A549 (cell line): ENCODE data around the gene FAHD2B. TPM values are rescaled to one million over a fixed set of nuclear protein-coding genes. Genes with fewer than 3 reads are reported as not detected.
"Not testable (repeated sequence)": the region's sequence is repeated elsewhere in the genome, so short reads cannot be mapped to it uniquely, and the experiment has no call there.

Source experiments
- ATAC-seq, 2 experiments: fragments of 200-7000 bp in 1 of 2; fragments of >200 bp in 1 of 2; cut with Nextera tagmentation in 1 of 2; cut with Tn5 transposase in 1 of 2; 3 replicates each; pipeline versions ENCODE4 v1.8.0 to v1.9.1; 2018 to 2020; ENCODE audit warnings: mild to moderate bottlenecking in 1 of 2, moderate library complexity in 1 of 2
- CTCF ChIA-PET: fragments of 300-600 bp; sonication (Branson Sonifier 250); formaldehyde crosslinking; extraction: SDS; loops from one replicate; lab custom pipeline; 2021; ENCODE audit warnings: antibody characterized with exemption, inconsistent platforms; lab: Yijun Ruan, JAX
- POLR2A ChIA-PET: fragments of 350-600 bp; formaldehyde crosslinking; extraction: SDS; loops from one replicate; lab custom pipeline; 2021; ENCODE audit warnings: antibody characterized with exemption, inconsistent platforms; lab: Yijun Ruan, JAX
- DNase-seq, 2 experiments: peaks; one replicate each; pipeline versions ENCODE4 v3.0.0 to v3.0.0-alpha.2; 2011 to 2016; ENCODE audit warnings: low read depth in 1 of 2, low spot score in 1 of 2
- FAIRE-seq: peaks from 2 replicates; lab custom pipeline; 2011; peaks lifted over from hg19 to GRCh38; lab: Jason Lieb, UNC
- H3K27ac ChIP-seq, 2 experiments: fragments of >200 bp; sonication (Bioruptor Twin); formaldehyde crosslinking; 3 replicates each; pipeline ENCODE4 v1.5.1; 2016 to 2017
- H3K4me1 ChIP-seq: fragments of >200 bp; sonication (Bioruptor Twin); formaldehyde crosslinking; 3 replicates; pipeline ENCODE4 v1.6.1; 2016
- H3K4me2 ChIP-seq: fragments of >200 bp; sonication (Bioruptor Twin); formaldehyde crosslinking; 3 replicates; pipeline ENCODE4 v1.6.1; 2016
- H3K4me3 ChIP-seq: fragments of >200 bp; sonication (Bioruptor Twin); formaldehyde crosslinking; 3 replicates; pipeline ENCODE4 v1.5.1; 2016
- H3K9me3 ChIP-seq: fragments of >200 bp; sonication (Bioruptor Twin); formaldehyde crosslinking; 3 replicates; pipeline ENCODE4 v1.6.1; 2016
- CBX2 ChIP-seq: fragments of 200-600 bp; sonication (generic); IDR thresholded peaks from 2 replicates; pipeline ENCODE4 v1.6.1; 2016; ENCODE audit warnings: low read depth, mild to moderate bottlenecking, borderline replicate concordance
- CBX8 ChIP-seq: fragments of 200-600 bp; sonication (generic); IDR thresholded peaks from 2 replicates; pipeline ENCODE4 v1.6.1; 2016
- CHD2 ChIP-seq: fragments of 150-350 bp; IDR thresholded peaks from 2 replicates; pipeline ENCODE4 v1.6.1; 2014; ENCODE audit warnings: low read length; ENCODE audit not compliant: partially characterized antibody
- CTCF ChIP-seq: fragments of >200 bp; sonication (Bioruptor Twin); formaldehyde crosslinking; IDR thresholded peaks from 3 replicates; pipeline ENCODE4 v1.5.1; 2016
- E2F6 ChIP-seq: IDR thresholded peaks from 2 replicates; pipeline ENCODE4 v1.6.1; 2012; ENCODE audit warnings: low read depth, borderline replicate concordance
- EHF ChIP-seq: fragments of 250-450 bp; sonication (Bioruptor Pico); IDR thresholded peaks from 2 replicates; pipeline ENCODE4 v1.5.0; 2020; ENCODE audit warnings: mild to moderate bottlenecking
- HOXB13 ChIP-seq: fragments of 250-450 bp; sonication (Bioruptor Pico); IDR thresholded peaks from 2 replicates; pipeline ENCODE4 v1.5.0; 2020; ENCODE audit warnings: low read depth, mild to moderate bottlenecking, moderate library complexity
- HOXB5 ChIP-seq: fragments of 250-450 bp; sonication (Bioruptor Pico); IDR thresholded peaks from 2 replicates; pipeline ENCODE4 v1.5.0; 2020; ENCODE audit warnings: mild to moderate bottlenecking, moderate library complexity
- KDM5A ChIP-seq: fragments of 200-600 bp; sonication (generic); IDR thresholded peaks from 2 replicates; pipeline ENCODE4 v1.6.1; 2016; ENCODE audit warnings: antibody characterized with exemption, mild to moderate bottlenecking
- MAX ChIP-seq: IDR thresholded peaks from 2 replicates; pipeline ENCODE4 v1.6.1; 2012
- MAZ ChIP-seq: fragments of 150-350 bp; IDR thresholded peaks from 2 replicates; pipeline ENCODE4 v1.6.1; 2014; ENCODE audit warnings: antibody characterized with exemption, low read depth, low read length, borderline replicate concordance
- NR3C1 ChIP-seq: fragments of >200 bp; sonication (Bioruptor Twin); formaldehyde crosslinking; IDR thresholded peaks from 3 replicates; pipeline ENCODE4 v1.6.1; 2017
- POLR2A ChIP-seq: IDR thresholded peaks from 2 replicates; pipeline ENCODE4 v1.6.1; 2012; ENCODE audit warnings: mild to moderate bottlenecking, low read length
- RAD21 ChIP-seq, 2 experiments: fragments of >200 bp in 1 of 2; sonication (Bioruptor Twin) in 1 of 2; formaldehyde crosslinking in 1 of 2; IDR thresholded peaks in 1 of 2; conservative IDR thresholded peaks in 1 of 2; 2 replicates in 1 of 2; 3 replicates in 1 of 2; pipeline ENCODE4 v1.6.1; 2012 to 2018; ENCODE audit warnings: inconsistent platforms in 1 of 2
- RARB ChIP-seq: fragments of 250-450 bp; sonication (Bioruptor Pico); IDR thresholded peaks from 2 replicates; pipeline ENCODE4 v1.8.0; 2021; ENCODE audit warnings: mild to moderate bottlenecking, moderate library complexity
- RFX5 ChIP-seq: fragments of 450-650 bp; IDR thresholded peaks from 2 replicates; pipeline ENCODE4 v1.7.1; 2014; ENCODE audit warnings: antibody characterized with exemption, mild to moderate bottlenecking, moderate library complexity
- RNF2 ChIP-seq: fragments of 200-600 bp; sonication (generic); IDR thresholded peaks from 2 replicates; pipeline ENCODE4 v1.6.1; 2016; ENCODE audit warnings: low read depth, mild to moderate bottlenecking, antibody characterized with exemption, moderate library complexity, borderline replicate concordance
- SMC3 ChIP-seq: fragments of >200 bp; sonication (Bioruptor Twin); formaldehyde crosslinking; IDR thresholded peaks from 3 replicates; pipeline ENCODE4 v1.6.1; 2018; ENCODE audit warnings: inconsistent platforms
- TP53 ChIP-seq: fragments of 250-450 bp; sonication (Bioruptor Pico); IDR thresholded peaks from 2 replicates; pipeline ENCODE4 v1.5.0; 2021; ENCODE audit warnings: mild to moderate bottlenecking, moderate library complexity
- ZC3H11A ChIP-seq: fragments of 450-650 bp; IDR thresholded peaks from 2 replicates; pipeline ENCODE4 v1.6.1; 2014; ENCODE audit warnings: antibody characterized with exemption, mild to moderate bottlenecking
- ZFP36 ChIP-seq: fragments of 450-650 bp; IDR thresholded peaks from 2 replicates; pipeline ENCODE4 v1.6.1; 2014; ENCODE audit warnings: borderline replicate concordance; ENCODE audit not compliant: partially characterized antibody
- WGBS: methylation state at CpG from one replicate; pipeline ENCODE4 v1.1.6; 2017; ENCODE audit errors: missing lambda C conversion rate; 5-methylcytosine and 5-hydroxymethylcytosine counted together
- polyA plus RNA-seq, 4 experiments: library from polyadenylated mRNA; depleted of rRNA in 3 of 4; stranded (reverse); fragments of >200 nt; fragmentation: RNase III in 1 of 4; extraction: RNeasy Plus Mini Kit Qiagen cat#74134 plus additional on column Dnase treatment in 1 of 4; gene quantifications; 2 replicates in 3 of 4; 3 replicates in 1 of 4; pipeline ENCODE4 v1.2.3, GENCODE V29; 2011 to 2017
- TF ChIP-seq, protein P1 (sequence below): IDR thresholded peaks from 2 replicates; pipeline ENCODE4 v1.6.1; 2012

The FAHD2B gene
- polyA plus RNA-seq, 2 of the 4 experiments (the other 2 are of a cell fraction) = 9.2 to 11.9 TPM

DNA sequence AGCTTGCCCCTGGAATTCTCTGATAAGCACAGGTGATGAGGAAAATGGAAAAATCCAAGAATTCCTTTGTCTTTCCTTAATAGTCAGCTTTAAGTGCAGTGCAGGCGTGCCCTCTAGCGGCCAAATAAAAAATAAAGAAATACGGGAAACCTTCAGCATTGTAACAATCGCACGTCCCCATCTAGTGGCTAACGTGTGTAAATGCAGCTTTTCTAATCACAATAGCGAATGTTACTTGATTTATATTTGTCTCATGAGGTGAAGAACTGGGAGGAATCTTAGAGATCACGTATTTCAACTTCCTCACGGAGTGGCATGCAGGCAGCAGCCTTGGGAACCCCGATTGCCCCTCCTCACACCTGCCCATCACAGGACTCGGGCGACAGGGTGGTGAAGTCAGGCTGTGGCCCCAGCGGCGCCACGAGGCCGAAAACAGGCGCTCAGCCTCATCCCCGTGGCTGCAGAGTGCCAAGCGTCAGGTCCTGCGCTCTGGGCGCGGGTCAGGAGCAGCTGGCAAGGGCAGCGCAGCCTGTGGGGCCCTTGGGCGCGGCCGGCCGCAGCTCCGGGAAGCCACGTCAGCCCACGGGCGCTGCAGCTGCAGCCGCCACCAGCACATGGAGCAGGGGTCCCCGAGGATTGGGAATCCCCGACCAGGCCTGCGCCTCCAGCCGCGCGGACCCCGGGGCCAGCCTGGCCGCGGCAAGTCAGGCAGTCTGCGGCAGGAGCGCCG lies 17.8 kb upstream of the FAHD2B start:
- Histone ChIP-seq H3K4me2 (peak overlapping the region; percentile 73), H3K4me3 (peak overlapping the region; percentile 66), H3K27ac (peak overlapping the region; percentile 90 to 93)
- ChIA-PET CTCF (interaction anchor here (0.6 to 2.8 kb wide), 46 partner anchors 9 to 705 kb away, joined by 3 to 20 read pairs (median 4); partner anchors contain the start of genes ANKRD39 and CNNM3), POLR2A (interaction anchor here (0.6 to 1.7 kb wide), 3 partner anchors 130 to 296 kb away, joined by 3 to 6 read pairs (median 3); partner anchors contain the start of genes ANKRD39 and CNNM3)
- not testable (repeated sequence) for FAIRE-seq, H3K9me3 ChIP-seq, H3K4me1 ChIP-seq
- WGBS = under 1% methylated on average over 13 of the region's 44 CpGs
- TF ChIP-seq MAX (peak; percentile 6; the same call in 1 of the 2 replicates), SMC3 (peak; percentile 70), RAD21 (conservative IDR thresholded peaks at IDR 0.05 in 1 of 2, IDR thresholded peaks at IDR 0.05 in 1 of 2) (peak; percentile 85 to 91), CTCF (peak; percentile 96), POLR2A (peak; percentile 19; the same call in 1 of the 2 replicates), KDM5A (peak; percentile 92)
- peak; percentile 64 to 70 for ATAC-seq
- peak in 1 of 2 experiments; percentile 72 for DNase-seq

GRCh38 chr2:97111246-97111645 lies 16.6 kb upstream of the FAHD2B start:
- FAIRE-seq, DNase-seq, ATAC-seq, H3K9me3 ChIP-seq, POLR2A ChIA-PET, H3K4me2 ChIP-seq, H3K4me3 ChIP-seq, H3K4me1 ChIP-seq, H3K27ac ChIP-seq: not testable (repeated sequence)
- CTCF ChIA-PET = interaction anchor here (1.1 to 2.8 kb wide), 8 partner anchors 95 to 353 kb away, joined by 3 to 20 read pairs (median 6); partner anchors contain the start of gene ANKRD39
- WGBS = 50% methylated on average over 9 of the region's 9 CpGs

- FAIRE-seq, H3K9me3 ChIP-seq, H3K4me1 ChIP-seq, H3K4me2 ChIP-seq, H3K27ac ChIP-seq, H3K4me3 ChIP-seq, POLR2A ChIA-PET, DNase-seq, CTCF ChIA-PET, ATAC-seq: not testable (repeated sequence)
- WGBS = 11% methylated on average over 2 of the region's 2 CpGs
Measured at GRCh38 chr2:97106878-97107277, 12.2 kb upstream of the FAHD2B start.

DNA sequence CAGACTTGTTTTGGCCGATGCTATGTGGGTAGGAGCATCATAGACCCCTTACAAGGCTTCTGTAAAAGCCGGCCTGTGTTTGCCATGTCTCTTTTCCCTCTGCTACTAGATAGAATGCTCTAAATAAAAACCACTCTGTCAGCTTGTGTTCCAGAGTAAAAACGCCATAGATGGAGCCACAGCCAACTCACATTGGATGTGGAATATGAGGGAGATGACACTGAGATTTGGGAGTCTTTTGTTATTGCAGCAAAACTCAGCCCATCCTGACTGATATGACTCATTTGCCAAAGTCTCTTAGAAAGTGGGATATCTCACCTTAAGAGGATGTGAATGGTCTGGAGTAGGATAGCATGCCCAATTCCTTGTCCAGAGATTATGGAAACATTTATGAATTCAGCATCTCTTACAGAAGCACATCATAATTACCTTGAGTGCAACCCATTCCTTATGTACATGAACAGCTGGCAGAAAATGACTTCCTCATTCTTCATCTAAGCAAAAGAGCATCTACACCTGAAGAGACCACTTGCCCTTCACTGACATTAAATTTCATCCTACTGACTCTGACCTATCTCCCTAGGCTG lies 4.2 kb upstream of the FAHD2B start:
- CTCF ChIA-PET, ATAC-seq, H3K4me2 ChIP-seq, H3K9me3 ChIP-seq, H3K4me3 ChIP-seq, DNase-seq, H3K4me1 ChIP-seq, FAIRE-seq, H3K27ac ChIP-seq, POLR2A ChIA-PET: not testable (repeated sequence)
- WGBS = 53% methylated on average over 3 of the region's 3 CpGs

- Histone ChIP-seq H3K9me3 (no peaks in the 10 kb centered on the region), H3K4me1 (no peaks in the 10 kb centered on the region), H3K4me2 (peak overlapping the region; percentile 71), H3K4me3 (no peak overlapping the region), H3K27ac (no peak overlapping the region)
- WGBS = 77% methylated on average over 12 of the region's 12 CpGs
- no peak for DNase-seq
- ChIA-PET CTCF (interaction anchor here (0.6 to 2.5 kb wide), 2 partner anchors 17 to 88 kb away, joined by 4 to 10 read pairs; partner anchors contain the start of gene ANKRD36), POLR2A (no interaction called here)
- TF ChIP-seq E2F6 (no peak), EHF (CRISPR knock-in tag) (no peak), RARB (no peak), RNF2 (no peak), NR3C1 (no peak), ZFP36 (no peak), HOXB5 (CRISPR knock-in tag) (no peak), CBX2 (no peak), MAZ (no peak), HOXB13 (no peak), CBX8 (no peak), ZC3H11A (no peak), TP53 (CRISPR knock-in tag) (no peak), RFX5 (no peak), CHD2 (no peak)
- TF ChIP-seq, protein P1, sequence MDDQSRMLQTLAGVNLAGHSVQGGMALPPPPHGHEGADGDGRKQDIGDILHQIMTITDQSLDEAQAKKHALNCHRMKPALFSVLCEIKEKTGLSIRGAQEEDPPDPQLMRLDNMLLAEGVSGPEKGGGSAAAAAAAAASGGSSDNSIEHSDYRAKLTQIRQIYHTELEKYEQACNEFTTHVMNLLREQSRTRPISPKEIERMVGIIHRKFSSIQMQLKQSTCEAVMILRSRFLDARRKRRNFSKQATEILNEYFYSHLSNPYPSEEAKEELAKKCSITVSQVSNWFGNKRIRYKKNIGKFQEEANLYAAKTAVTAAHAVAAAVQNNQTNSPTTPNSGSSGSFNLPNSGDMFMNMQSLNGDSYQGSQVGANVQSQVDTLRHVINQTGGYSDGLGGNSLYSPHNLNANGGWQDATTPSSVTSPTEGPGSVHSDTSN = no peak
- no peak for FAIRE-seq
- ATAC-seq = no peak
Measured at GRCh38 chr2:97095661-97096060, 979 bp upstream of the FAHD2B start.
